Measurements from ENCODE around the gene OR11A1. TPM values are rescaled to one million over a fixed set of nuclear protein-coding genes. Genes with fewer than 3 reads are reported as not detected.

Gene OR11A1
- total RNA-seq, 1 experiment from 2014 or later, result not detected

- BruUV-seq (replicated peaks), result no TSS peak
- no peaks in the 10 kb centered on the region for H3K36me3 ChIP-seq (ENCODE audit: insufficient read depth, low read length, poor library complexity, severe bottlenecking)
- H3K27me3 ChIP-seq (replicated peaks; ENCODE audit: insufficient read depth, low read depth, low read length, poor library complexity), result peaks cover 9% of the 10 kb centered on the region
- ChIA-PET POLR2A (ENCODE audit: low non-redundant PET) (no interaction called here), CTCF (interaction anchor here (0.6 kb wide), 1 partner anchor 82 kb away, joined by 3 read pairs; no protein-coding TSS in a partner anchor)
- DNase-seq (ENCODE audit: low spot score), result no peak
- H3K4me1 ChIP-seq (ENCODE audit: insufficient read depth, low read length, poor library complexity, severe bottlenecking), result no peaks in the 10 kb centered on the region
- H3K27ac ChIP-seq (ENCODE audit: low read depth, low read length, poor library complexity, severe bottlenecking), result no peak overlapping the region
- TF ChIP-seq CTCF (conservative IDR thresholded peaks at IDR 0.05; ENCODE audit: low read depth, low read length) (no peak), EZH2 (IDR thresholded peaks at IDR 0.05; ENCODE audit: borderline replicate concordance, low read depth, low read length, poor library complexity, severe bottlenecking) (no peak)
- intact Hi-C loops (cut with micrococcal nuclease; ENCODE audit: unreplicated experiment), result no loop called here
- H3K4me3 ChIP-seq (ENCODE audit: low read depth, low read length, poor library complexity, severe bottlenecking), result no peak overlapping the region
- no peaks in the 10 kb centered on the region for H3K9me3 ChIP-seq (ENCODE audit: low read depth, low read length, poor library complexity, severe bottlenecking)
These were observed 48.1 kb upstream of the OR11A1 start for GRCh38 chr6:29504961-29505360.

- Histone ChIP-seq H3K4me1 (ENCODE audit: insufficient read depth, low read length, poor library complexity, severe bottlenecking) (no peaks in the 10 kb centered on the region), H3K4me3 (ENCODE audit: low read depth, low read length, poor library complexity, severe bottlenecking) (no peak overlapping the region), H3K9me3 (ENCODE audit: low read depth, low read length, poor library complexity, severe bottlenecking) (no peaks in the 10 kb centered on the region), H3K27me3 (replicated peaks; ENCODE audit: insufficient read depth, low read depth, low read length, poor library complexity) (peaks cover 28% of the 10 kb centered on the region), H3K36me3 (ENCODE audit: insufficient read depth, low read length, poor library complexity, severe bottlenecking) (no peaks in the 10 kb centered on the region), H3K27ac (ENCODE audit: low read depth, low read length, poor library complexity, severe bottlenecking) (no peak overlapping the region)
- DNase-seq (ENCODE audit: low spot score), result no peak
- no TSS peak for BruUV-seq (replicated peaks)
- TF ChIP-seq CTCF (conservative IDR thresholded peaks at IDR 0.05; ENCODE audit: low read depth, low read length) (no peak), EZH2 (IDR thresholded peaks at IDR 0.05; ENCODE audit: borderline replicate concordance, low read depth, low read length, poor library complexity, severe bottlenecking) (no peak)
- intact Hi-C loops (cut with micrococcal nuclease; ENCODE audit: unreplicated experiment), result no loop called here
- POLR2A ChIA-PET (ENCODE audit: low non-redundant PET), result interaction anchor here (0.9 kb wide), 1 partner anchor 692 kb away, joined by 3 read pairs; no protein-coding TSS in a partner anchor
- CTCF ChIA-PET, result no interaction called here
These were observed 45.7 kb upstream of the OR11A1 start for GRCh38 chr6:29502597-29502996.

- TF ChIP-seq EZH2 (IDR thresholded peaks at IDR 0.05; ENCODE audit: borderline replicate concordance, low read depth, low read length, poor library complexity, severe bottlenecking), result no peak
- TF ChIP-seq CTCF (conservative IDR thresholded peaks at IDR 0.05; ENCODE audit: low read depth, low read length), result no peak
- no peaks in the 10 kb centered on the region for H3K36me3 ChIP-seq (ENCODE audit: insufficient read depth, low read length, poor library complexity, severe bottlenecking)
- DNase-seq (ENCODE audit: low spot score), result no peak
- POLR2A ChIA-PET (ENCODE audit: low non-redundant PET), result interaction anchor here (0.9 kb wide), 1 partner anchor 692 kb away, joined by 3 read pairs; no protein-coding TSS in a partner anchor
- no peaks in the 10 kb centered on the region for H3K9me3 ChIP-seq (ENCODE audit: low read depth, low read length, poor library complexity, severe bottlenecking)
- H3K4me1 ChIP-seq (ENCODE audit: insufficient read depth, low read length, poor library complexity, severe bottlenecking), result no peaks in the 10 kb centered on the region
- CTCF ChIA-PET, result no interaction called here
- H3K27ac ChIP-seq (ENCODE audit: low read depth, low read length, poor library complexity, severe bottlenecking), result no peak overlapping the region
- H3K4me3 ChIP-seq (ENCODE audit: low read depth, low read length, poor library complexity, severe bottlenecking), result no peak overlapping the region
- intact Hi-C loops (cut with micrococcal nuclease; ENCODE audit: unreplicated experiment), result no loop called here
- H3K27me3 ChIP-seq (replicated peaks; ENCODE audit: insufficient read depth, low read depth, low read length, poor library complexity), result peaks cover 32% of the 10 kb centered on the region
- no TSS peak for BruUV-seq (replicated peaks)
These were observed 45.3 kb upstream of the OR11A1 start for GRCh38 chr6:29502181-29502580.
